ENCODE data around the gene TPSB2.
"Not testable (repeated sequence)": the region's sequence is repeated elsewhere in the genome, so short reads cannot be mapped to it uniquely, and the experiment has no call there.

DNA sequence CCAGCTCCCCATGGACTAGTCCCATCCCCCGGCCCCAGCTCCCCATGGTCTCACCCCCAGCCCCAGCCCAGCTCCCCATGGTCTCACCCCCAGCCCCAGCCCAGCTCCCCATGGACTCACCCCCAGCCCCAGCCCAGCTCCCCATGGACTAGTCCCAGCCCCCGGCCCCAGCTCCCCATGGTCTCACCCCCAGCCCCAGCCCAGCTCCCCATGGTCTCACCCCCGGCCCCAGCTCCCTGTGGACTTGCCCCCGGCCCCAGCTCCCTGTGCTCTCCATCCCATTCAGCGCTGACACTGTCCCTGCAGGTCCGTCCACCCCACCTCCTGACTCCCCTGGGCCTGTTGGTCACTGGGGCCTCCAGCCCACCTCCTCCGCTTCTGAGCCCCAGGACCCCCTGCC is 1.3 kb upstream of the TPSB2 start:
- not testable (repeated sequence) for TF ChIP-seq EZH2 (IDR thresholded peaks at IDR 0.05; ENCODE audit: insufficient read depth, poor library complexity, severe bottlenecking); EZH2phosphoT487 (IDR thresholded peaks at IDR 0.05; ENCODE audit: insufficient read depth, low read depth)

Data from GM23248 (cell line).